Activated naive CD8-positive, alpha-beta T cell treated with anti-CD3 and anti-CD28 coated beads, Interleukin-2, amount 10 ng/mL, durations not matched to agents 7 days and 5 days (primary cell): Measurements from ENCODE around the gene GLIS2. TPM values are rescaled to one million over a fixed set of nuclear protein-coding genes. Genes with fewer than 3 reads are reported as not detected.

Experiments
- ATAC-seq: fragments of 150-1000 bp; cut with Tn5 transposase; one replicate; pipeline ENCODE4 v1.10.0; 2021; ENCODE audit warnings: low read depth, moderate library complexity
- POLR2A ChIA-PET: fragments of 350-600 bp; sonication (Branson Sonifier 250); formaldehyde crosslinking; loops from one replicate; lab custom pipeline; 2021; ENCODE audit warnings: antibody characterized with exemption; lab: Charles Lee
- DNase-seq: peaks from one replicate; pipeline ENCODE4 v3.0.0; 2021
- H3K27ac Mint-ChIP-seq: one replicate; pipeline ENCODE4 v1.8.0; 2022; ENCODE audit warnings: mild to moderate bottlenecking, mixed read lengths
- H3K27me3 Mint-ChIP-seq: one replicate; pipeline ENCODE4 v1.8.0; 2022; ENCODE audit warnings: mild to moderate bottlenecking, moderate library complexity, mixed read lengths
- H3K36me3 Mint-ChIP-seq: one replicate; pipeline ENCODE4 v1.8.0; 2021; ENCODE audit warnings: mild to moderate bottlenecking, mixed read lengths
- H3K4me1 Mint-ChIP-seq: one replicate; pipeline ENCODE4 v1.8.0; 2021; ENCODE audit warnings: mixed read lengths
- H3K4me3 Mint-ChIP-seq: one replicate; pipeline ENCODE4 v1.8.0; 2022; ENCODE audit warnings: mild to moderate bottlenecking, moderate library complexity, mixed read lengths
- H3K9me3 Mint-ChIP-seq: one replicate; pipeline ENCODE4 v1.8.0; 2021; ENCODE audit warnings: mixed read lengths
- total RNA-seq, 2 experiments: library from RNA; stranded (reverse); gene quantifications; one replicate each; pipeline ENCODE4 v1.2.3, GENCODE V29; 2021

GLIS2 gene
- total RNA-seq, 2 experiments from 2014 or later = 0.14 TPM

GRCh38 chr16:4371357-4372000 lies 55.6 kb downstream of the GLIS2 start, which contains the start of gene VASN:
Gene VASN, plus strand, starts transcription at chr16:4371848. Its CDS starts 9,030 bp downstream, at chr16:4380878.
- Mint-ChIP-seq H3K9me3 (no peaks in the 10 kb centered on the region), H3K27me3 (no peaks in the 10 kb centered on the region), H3K4me1 (peaks cover 2% of the 10 kb centered on the region), H3K36me3 (peaks cover 1% of the 10 kb centered on the region), H3K27ac (no peak within 1 kb of the TSS), H3K4me3 (peak within 1 kb of the TSS; percentile 67)
- POLR2A ChIA-PET = interaction anchor here (0.6 to 0.7 kb wide), 2 partner anchors 18 to 98 kb away, joined by 3 read pairs; partner anchors contain the start of gene TFAP4
- DNase-seq = peak; percentile 78
- ATAC-seq = peak; percentile 72

- no peaks in the 10 kb centered on the region for H3K27me3 Mint-ChIP-seq
- peak overlapping the region; percentile 67 for H3K4me3 Mint-ChIP-seq
- H3K36me3 Mint-ChIP-seq = peaks cover 1% of the 10 kb centered on the region
- ATAC-seq (peak; percentile 70), DNase-seq (peak; percentile 54)
- H3K9me3 Mint-ChIP-seq = no peaks in the 10 kb centered on the region
- peaks cover 2% of the 10 kb centered on the region for H3K4me1 Mint-ChIP-seq
- H3K27ac Mint-ChIP-seq = no peak overlapping the region
- POLR2A ChIA-PET = no interaction called here
Measured at GRCh38 chr16:4372001-4372577, 56.2 kb downstream of the GLIS2 start.

DNA sequence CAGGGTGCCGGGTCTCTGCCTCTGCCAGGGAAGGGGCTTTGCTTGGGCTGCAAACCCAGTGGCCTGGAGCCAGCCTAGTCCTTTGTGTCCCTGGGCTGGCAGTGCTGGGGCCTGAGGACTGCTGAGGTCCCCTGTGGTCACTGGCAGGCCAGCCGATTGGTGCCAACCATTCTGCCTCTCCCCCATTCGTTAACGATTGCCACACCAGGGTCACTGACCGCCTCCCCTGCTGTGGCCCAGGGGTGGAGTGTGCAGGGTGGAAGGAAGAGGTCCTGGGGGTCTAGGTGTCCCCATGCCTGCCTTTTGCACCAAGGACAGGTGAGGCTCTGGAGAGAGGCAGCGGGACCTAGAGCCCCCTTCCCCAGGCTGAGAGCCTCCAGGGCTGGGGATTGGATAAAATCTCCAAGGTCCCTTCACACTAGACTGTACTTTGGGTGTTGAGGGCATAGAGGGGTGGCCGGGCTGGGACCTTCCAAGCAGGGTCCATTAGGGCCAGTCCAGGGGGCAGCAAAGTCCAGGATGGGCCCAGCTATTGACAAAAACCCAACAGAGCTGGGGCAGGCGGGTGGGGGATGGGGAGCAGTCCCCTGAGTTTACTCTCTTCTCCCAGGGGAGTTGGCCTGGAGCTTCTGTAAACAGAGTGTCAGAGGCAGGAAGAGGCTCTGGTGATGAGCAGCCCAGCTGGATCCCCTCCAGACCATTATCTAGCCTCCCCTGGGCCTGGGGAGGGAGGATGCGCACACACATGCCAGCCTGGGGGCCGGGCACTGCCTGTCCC lies 56.9 kb downstream of the GLIS2 start:
- Mint-ChIP-seq H3K9me3 (no peaks in the 10 kb centered on the region), H3K4me1 (peaks cover 2% of the 10 kb centered on the region), H3K4me3 (no peak overlapping the region), H3K36me3 (no peaks in the 10 kb centered on the region), H3K27ac (no peak overlapping the region), H3K27me3 (no peaks in the 10 kb centered on the region)
- no peak for DNase-seq
- POLR2A ChIA-PET = no interaction called here
- no peak for ATAC-seq

DNA sequence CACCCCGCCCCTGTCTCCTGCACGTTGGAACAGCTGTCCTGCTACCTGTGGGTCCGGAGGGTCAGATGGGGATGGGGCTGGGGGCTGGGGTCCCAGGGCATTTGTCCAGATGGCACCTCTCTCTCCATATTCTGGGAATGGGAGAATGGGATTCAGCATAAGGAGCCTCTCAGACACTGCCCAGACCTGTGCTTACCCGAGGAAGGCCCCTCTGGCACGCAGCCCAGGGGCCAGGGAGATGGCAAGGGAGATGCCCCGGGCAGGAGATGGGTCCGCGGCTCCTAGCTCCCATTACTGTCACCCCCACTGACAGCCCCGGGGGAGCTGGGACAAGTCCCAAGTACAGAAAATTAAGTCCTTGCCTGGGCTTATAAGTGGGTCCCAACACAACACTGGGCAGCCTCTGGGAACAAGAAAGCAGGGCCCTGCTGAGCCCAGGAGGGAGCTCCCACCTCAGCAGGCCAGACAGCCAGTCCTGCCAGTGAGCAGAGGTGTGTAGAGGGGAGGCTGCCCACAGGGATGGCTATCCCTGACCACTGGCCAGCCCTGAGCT lies 57.6 kb downstream of the GLIS2 start:
- H3K27ac Mint-ChIP-seq = no peak overlapping the region
- no peaks in the 10 kb centered on the region for H3K27me3 Mint-ChIP-seq
- H3K4me1 Mint-ChIP-seq = peaks cover 2% of the 10 kb centered on the region
- POLR2A ChIA-PET = no interaction called here
- no peak overlapping the region for H3K4me3 Mint-ChIP-seq
- DNase-seq (no peak), ATAC-seq (no peak)
- no peaks in the 10 kb centered on the region for H3K36me3 Mint-ChIP-seq
- H3K9me3 Mint-ChIP-seq = no peaks in the 10 kb centered on the region

DNA sequence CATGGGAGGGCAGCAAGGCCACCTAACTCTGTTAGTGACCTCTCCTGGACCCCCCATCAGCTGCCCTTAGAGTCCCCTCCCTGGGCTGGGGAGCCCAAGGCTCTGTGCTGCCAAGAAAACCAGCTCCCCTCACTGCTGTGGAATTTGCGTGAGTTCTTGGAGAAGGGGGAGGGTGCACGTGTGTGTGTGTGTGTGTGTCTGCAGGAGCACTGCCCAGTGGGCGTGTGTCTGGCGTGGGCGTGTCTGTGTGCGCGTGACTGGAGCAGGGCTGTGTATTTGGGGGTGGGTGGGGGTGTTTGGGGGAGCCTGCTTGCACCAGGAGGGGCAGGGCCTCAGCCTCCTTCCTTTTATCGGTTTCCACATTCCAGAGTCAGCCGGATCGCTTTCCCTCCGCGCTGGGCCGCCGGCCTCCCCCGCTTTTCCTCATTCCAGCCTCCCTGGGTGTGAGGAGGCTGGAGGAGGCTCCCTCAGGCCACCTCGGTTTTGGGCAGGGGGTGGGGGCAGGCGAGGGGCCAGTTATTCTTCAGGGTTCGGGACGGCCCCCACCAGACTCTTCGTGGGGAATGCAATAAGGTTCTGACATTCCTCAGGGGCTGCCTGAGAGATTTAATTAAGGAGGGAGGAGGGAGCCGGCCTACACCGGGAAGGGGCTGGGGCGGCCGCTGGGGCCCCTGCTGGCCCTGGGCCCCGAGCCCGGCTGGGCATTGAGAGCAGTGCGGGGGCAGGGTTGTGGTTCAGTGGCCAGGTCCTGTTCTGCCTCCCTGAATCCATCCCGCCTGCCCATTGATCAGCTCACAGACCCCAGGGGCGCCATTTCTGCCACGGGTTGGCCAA lies 58.3 kb downstream of the GLIS2 start:
- Mint-ChIP-seq H3K36me3 (no peaks in the 10 kb centered on the region), H3K27ac (no peak overlapping the region), H3K9me3 (no peaks in the 10 kb centered on the region), H3K4me3 (no peak overlapping the region), H3K4me1 (peaks cover 2% of the 10 kb centered on the region), H3K27me3 (no peaks in the 10 kb centered on the region)
- DNase-seq (no peak), ATAC-seq (no peak)
- POLR2A ChIA-PET = no interaction called here

- ATAC-seq = no peak
- Mint-ChIP-seq H3K36me3 (no peaks in the 10 kb centered on the region), H3K27ac (no peak overlapping the region), H3K4me1 (peaks cover 2% of the 10 kb centered on the region), H3K4me3 (no peak overlapping the region), H3K27me3 (no peaks in the 10 kb centered on the region), H3K9me3 (no peaks in the 10 kb centered on the region)
- POLR2A ChIA-PET = no interaction called here
- DNase-seq = no peak
Measured at GRCh38 chr16:4375717-4376116, 59.9 kb downstream of the GLIS2 start.

DNA sequence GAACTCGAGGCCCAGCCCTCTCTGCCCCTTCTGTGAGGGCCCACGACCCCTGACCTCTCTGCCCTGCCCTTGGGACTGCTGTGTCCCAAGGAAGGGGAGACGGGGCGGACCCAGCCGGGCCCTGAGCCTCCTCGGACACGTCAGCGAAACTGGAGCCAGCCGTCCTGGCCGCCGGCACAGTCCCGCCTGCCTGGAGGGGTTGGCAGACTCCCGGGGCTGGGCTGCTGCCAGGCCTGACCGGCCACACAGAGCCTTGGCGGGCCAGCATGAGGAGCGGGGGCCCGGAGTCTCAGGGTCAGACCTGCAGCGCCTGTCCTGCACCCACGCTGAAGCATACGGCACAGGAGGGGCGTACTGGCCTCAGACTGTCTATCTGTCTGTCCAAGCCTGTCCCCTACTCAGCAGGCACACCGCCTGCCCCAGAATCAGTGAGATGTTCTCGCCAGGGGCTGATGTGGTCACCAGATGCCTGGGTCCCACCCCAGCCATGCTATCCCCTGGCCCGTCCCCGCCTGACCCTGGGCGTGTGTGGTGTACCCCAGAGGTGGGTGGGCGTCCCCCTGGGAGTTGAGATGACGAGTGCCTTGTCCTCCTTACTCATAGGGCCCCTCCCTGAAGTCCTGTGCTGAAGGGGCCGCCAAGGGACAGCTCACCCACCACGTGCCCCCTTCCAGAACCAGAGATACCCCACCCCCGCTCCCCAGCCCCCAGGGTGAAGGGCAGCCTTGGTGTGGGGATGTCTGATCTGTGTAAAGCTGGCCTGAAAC lies 60.4 kb downstream of the GLIS2 start:
- POLR2A ChIA-PET = no interaction called here
- Mint-ChIP-seq H3K9me3 (no peaks in the 10 kb centered on the region), H3K4me3 (no peak overlapping the region), H3K4me1 (peaks cover 2% of the 10 kb centered on the region), H3K27ac (no peak overlapping the region), H3K27me3 (no peaks in the 10 kb centered on the region), H3K36me3 (no peaks in the 10 kb centered on the region)
- ATAC-seq = no peak
- no peak for DNase-seq

GRCh38 chr16:4376893-4377572 lies 61.2 kb downstream of the GLIS2 start:
- no peaks in the 10 kb centered on the region for H3K27me3 Mint-ChIP-seq
- no peak overlapping the region for H3K27ac Mint-ChIP-seq
- ATAC-seq = no peak
- DNase-seq = no peak
- POLR2A ChIA-PET = no interaction called here
- peaks cover 2% of the 10 kb centered on the region for H3K4me1 Mint-ChIP-seq
- H3K36me3 Mint-ChIP-seq = no peaks in the 10 kb centered on the region
- no peak overlapping the region for H3K4me3 Mint-ChIP-seq
- no peaks in the 10 kb centered on the region for H3K9me3 Mint-ChIP-seq

GRCh38 chr16:4377573-4378154 lies 61.8 kb downstream of the GLIS2 start:
- DNase-seq (no peak), ATAC-seq (no peak)
- Mint-ChIP-seq H3K4me3 (no peak overlapping the region), H3K4me1 (no peaks in the 10 kb centered on the region), H3K36me3 (no peaks in the 10 kb centered on the region), H3K9me3 (no peaks in the 10 kb centered on the region), H3K27ac (no peak overlapping the region), H3K27me3 (no peaks in the 10 kb centered on the region)
- POLR2A ChIA-PET = no interaction called here

DNA sequence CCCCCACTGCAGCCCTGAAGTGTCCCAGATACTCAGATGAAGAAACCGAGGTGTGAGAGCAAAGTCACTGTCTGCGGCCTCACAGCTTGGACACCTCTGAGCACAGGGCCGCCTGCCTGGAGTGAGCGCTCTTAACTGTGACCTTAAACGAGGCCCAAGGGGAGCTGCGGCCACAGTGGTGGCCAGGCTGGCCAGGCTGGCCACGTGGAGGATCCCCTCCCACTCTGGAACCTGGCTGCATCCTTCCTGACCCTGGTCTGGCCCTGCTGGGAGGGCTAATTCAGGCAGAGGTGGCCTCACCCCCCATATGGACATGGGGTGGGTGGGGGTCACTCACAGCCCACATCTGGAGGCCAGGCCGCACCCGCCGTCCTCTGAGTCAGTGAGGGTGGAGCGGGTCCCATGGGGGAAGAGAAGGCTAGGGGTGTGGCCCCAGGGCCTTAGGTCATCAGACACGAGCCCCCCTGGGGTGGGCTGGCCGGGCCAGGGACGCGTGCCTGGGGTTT lies 62.3 kb downstream of the GLIS2 start:
- Mint-ChIP-seq H3K36me3 (peaks cover under 1% of the 10 kb centered on the region), H3K4me1 (no peaks in the 10 kb centered on the region), H3K9me3 (no peaks in the 10 kb centered on the region), H3K27ac (no peak overlapping the region), H3K4me3 (no peak overlapping the region), H3K27me3 (no peaks in the 10 kb centered on the region)
- DNase-seq (no peak), ATAC-seq (no peak)
- POLR2A ChIA-PET = no interaction called here

DNA sequence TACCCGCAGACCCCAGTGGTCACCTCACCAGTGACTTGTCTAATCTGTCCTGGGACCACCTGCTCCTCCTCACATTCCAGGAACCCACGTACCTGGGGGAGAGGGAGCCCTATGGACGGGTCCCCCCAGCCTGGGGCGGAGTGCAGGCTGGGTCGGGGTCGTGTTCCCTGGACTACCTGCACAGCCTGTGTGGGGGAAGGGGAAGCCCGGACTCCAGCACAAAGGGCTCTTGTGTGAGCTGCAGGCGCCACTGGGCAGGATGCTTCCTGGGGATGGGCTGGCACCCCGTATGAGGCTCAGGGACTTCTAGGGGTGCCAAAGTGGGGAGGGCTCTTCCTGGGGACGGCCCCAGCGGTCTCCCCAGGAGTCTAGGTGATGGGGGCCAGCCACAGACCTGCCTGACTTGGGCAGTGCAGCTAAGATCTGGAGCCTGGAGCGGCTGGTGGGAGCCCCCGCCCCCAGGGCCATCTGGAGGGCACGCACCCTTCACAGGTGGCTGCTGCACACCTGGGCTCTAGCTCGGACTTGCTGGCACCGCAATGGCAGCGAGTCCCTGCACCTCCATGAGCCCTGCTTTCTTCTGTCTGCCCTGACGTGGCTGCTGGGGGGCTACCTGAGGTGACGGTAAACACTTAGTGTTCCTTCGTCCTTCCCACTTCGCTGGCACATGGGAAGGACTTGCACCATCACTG lies 63.3 kb downstream of the GLIS2 start:
- Mint-ChIP-seq H3K9me3 (no peaks in the 10 kb centered on the region), H3K4me1 (no peaks in the 10 kb centered on the region), H3K4me3 (no peak overlapping the region)

More for the DNA sequence above, 63.3 kb downstream of the GLIS2 start:
- ATAC-seq = no peak
- POLR2A ChIA-PET = no interaction called here
- H3K36me3 Mint-ChIP-seq = peaks cover 2% of the 10 kb centered on the region
- no peak overlapping the region for H3K27ac Mint-ChIP-seq
- no peak for DNase-seq
- no peaks in the 10 kb centered on the region for H3K27me3 Mint-ChIP-seq
